HG02884 (cell line): Measurements from ENCODE around the gene GALM.
A peak's percentile ranks its signal among the peaks of the same experiment; 100 is the strongest.

Source experiments
- ATAC-seq: cut with Tn5 transposase; IDR thresholded peaks from one replicate; pipeline ENCODE4 v1.9.1; 2021; ENCODE audit warnings: mild to moderate bottlenecking, moderate library complexity; ENCODE audit not compliant: unreplicated experiment

Gene GALM

DNA sequence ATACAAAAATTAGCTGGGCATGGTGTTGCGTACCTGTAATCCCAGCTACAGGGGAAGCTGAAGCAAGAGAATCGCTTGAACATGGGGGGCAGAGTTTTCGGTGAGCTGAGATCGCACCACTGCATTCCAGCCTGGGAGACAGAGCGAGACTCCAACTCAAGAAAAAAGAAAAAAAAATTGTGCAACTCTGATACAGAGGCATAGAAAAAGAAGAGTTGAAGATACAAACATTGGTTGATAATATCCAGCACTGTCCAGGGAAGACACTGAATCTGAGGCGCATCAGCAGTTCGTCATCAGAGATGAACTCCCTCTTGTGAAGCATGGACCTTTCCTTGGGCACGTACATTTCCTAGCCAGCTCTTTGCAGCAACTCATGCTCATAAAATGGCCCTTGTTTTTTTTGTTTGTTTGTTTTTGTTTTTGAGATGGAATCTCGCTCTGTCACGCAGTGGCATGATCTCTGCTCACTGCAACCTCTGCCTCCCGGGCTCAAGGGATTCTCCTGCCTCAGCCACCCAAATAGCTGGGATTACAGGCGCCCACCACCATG, 16.7 kb upstream of the GALM start:
- no peak for ATAC-seq

DNA sequence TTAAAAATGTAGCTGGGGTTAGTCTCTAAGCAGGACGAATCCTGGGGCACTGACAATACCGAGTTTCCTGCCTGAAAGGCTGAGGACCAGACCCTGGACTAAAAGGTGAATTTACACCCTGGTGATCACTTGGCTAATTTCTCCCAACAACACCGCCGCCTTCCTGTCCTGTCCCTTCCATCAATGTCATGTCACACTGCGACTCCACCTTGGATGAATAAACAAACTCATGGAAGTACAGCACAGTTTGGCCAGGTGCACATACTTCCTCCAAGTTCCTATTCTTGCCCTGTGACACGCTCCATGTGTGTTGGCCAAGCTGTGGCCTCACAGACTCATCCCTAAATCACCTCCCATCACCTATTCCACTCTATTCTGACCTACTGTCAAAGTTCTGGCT, 15.9 kb upstream of the GALM start:
- no peak for ATAC-seq

DNA sequence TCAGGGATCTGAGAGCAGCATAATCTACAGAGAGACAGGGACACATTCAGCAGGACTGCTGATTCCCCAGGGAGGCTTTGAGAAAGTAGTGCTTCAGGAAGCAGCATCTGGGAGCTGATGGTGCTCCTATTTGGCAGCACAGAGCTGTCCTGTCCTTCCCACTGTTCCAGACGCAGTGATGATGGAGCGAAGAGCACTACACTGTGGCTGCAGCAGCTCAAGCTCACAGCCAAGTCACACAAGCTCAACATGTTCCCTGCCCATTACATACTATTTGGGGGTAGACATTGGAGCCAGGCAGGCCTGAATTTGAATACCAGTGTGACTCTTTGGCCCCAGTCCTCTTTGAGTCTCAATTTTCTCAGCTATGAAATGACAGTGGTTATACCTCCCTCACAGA, 15.2 kb upstream of the GALM start:
- ATAC-seq = no peak

GRCh38 chr2:38652431-38653273, 13.3 kb upstream of the GALM start:
- no peak for ATAC-seq

DNA sequence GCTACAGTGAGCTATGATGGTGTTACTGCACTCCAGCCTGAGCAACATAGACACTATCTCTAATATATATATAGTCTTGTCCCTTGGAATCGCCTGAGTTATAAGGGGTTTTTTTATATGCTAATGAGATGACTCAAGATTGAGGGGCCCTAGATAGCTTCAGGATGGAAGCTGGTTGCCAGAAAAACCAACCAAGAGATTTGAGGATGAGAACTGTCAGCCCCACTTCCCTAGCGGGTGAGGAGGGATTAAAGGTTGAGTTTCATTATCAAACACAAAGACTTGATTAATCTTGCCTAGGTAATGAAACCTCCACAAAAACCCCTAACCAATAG, 12.6 kb upstream of the GALM start:
- ATAC-seq = no peak

GRCh38 chr2:38653715-38654527, 12.0 kb upstream of the GALM start:
- no peak for ATAC-seq

DNA sequence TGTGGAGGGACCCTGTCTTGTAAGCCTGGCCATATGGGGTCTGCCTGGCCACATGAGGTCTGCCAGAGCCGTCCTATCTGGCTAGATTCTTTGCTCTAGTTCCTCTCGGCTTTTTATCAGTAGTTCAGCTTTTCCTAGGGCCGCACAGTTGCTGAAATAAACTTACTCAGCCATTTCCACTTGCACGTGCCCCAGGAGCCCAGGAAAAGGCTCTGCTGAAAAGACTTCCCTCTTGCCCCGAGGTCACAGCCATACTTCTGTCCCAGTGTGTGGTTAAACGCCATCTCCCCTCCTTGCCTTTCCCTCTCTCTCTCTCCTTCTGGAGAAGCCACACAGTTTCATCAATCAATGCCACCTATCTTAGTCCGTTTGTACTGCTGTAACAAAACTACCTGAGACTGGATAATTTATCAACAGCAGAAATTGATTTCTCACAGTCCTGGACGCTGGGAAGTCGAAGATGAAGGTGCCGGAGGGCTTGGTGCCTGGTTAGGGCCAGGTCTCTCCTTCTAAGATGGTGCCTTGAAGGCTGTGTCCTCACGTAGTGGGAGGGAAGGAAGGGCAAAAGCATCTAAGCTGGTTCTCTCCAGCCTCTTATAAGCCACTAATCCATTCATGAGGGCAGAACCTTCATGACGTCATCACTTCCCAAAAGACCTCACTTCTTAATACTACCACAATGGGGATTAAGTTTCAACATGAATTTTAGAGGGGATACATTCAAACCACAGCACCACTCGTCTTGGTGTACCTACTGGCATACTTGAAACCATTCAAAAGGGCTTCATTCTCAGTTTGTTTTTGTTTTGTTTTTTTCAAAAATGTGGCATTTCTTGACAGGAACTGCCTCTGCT, 11.2 kb upstream of the GALM start:
- no peak for ATAC-seq

DNA sequence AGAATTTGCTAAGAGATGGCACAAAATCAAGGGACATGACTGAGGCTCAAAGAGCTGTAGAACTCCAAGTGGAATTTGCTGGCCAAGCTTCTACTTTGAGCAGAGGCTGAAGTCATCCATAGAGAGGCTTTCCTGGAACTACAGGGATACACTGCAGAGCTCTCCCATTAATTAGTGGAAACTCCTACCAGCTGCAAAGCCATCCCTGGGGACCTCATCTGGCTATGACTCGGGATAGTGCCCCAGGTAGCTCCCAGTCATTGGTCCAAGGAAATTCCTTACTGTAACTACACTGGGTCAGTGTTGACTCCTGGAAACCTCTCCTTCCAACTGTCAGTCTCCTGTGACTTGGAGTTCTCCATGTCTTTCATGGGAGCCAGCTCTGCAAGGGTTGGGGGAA, 10.5 kb upstream of the GALM start:
- no peak for ATAC-seq

DNA sequence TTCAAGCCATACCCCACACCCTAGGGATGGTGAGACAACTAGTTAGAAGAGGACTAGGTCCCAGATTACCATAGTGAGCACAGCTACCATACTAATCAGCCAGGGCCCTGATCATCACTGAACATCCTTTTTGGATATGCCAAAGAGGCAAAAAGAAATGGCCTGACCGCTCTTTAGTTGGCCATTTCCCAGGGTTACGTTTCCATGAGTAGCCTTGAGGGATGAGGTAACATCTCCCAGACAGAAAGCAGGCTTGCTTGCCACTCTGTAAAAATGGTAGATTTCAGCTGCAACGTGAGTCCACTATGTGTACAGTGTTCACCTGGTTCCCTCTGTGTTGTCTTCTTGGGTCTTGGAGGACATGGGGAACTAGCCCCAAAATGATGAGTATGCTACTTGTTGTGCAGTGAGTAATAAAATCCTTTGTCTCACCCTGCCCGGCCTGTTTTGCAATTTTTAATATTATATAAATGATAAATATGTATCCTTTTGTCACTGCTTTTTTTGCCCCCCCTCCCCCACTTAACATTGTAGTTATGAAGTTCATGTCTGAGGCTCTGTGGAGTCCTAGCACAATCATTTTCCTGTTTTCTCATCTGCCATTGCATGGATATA, 8.9 kb upstream of the GALM start:
- no peak for ATAC-seq

DNA sequence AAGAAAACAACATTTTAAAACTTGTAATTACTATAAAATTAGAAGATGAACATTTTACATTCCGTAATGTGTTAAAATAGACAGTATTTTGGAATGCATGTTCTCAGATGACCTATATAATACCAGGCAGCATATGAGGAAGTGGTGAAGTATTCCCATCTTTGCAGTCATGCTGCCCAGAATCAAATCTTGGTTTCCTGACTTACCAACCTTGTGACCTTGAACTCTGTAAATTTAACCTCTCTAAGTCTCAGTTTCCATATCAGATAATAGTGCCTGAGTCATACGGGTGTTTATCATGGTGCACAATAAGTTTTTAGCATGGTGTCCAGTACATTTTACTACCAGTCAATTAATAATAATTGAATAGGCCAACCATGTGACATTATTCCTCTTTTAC, 7.3 kb upstream of the GALM start:
- no peak for ATAC-seq

- ATAC-seq = no peak
These were observed 6.8 kb upstream of the GALM start for GRCh38 chr2:38659115-38659514.

- no peak for ATAC-seq
These were observed 5.6 kb upstream of the GALM start for GRCh38 chr2:38660282-38660681.

DNA sequence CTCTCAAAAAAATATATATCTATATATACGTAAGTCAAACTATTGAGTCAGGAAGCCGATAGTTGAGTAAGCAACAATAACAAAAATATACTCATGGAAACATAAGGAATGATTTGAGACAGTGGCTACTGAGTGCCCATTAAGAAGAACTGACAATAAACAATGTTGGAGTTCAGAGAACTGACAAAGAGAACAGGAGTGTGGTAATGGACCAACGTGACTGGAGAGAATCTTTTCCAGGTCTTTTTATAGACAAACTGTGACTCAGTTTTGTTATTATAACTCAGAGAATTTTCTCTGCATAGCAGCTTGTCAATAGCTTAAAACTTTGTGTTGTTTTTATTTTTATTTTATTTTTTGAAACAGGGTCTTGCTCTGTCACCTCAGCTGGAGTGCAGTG, 4.6 kb upstream of the GALM start:
- ATAC-seq = no peak

DNA sequence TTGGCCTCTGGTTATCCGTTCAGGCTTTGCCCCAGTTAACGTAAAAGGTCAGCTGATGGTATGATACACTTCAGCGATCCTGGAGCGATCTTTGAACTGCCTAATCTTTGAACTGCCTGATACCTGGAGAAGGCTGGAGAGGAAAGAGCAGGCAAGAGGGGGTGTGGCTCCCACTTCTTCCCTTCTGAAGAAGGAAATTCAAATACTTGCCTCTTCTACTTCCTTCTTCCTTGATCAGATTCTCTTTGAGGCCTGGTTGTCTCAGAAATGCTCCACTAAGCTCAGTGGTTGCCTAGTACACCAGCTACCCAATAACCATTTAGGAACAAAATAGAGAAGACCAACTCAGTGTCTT, 619 bp downstream of the GALM start:
- peak; percentile 13 for ATAC-seq

GRCh38 chr2:38668092-38668491, 2.2 kb downstream of the GALM start:
- no peak for ATAC-seq

DNA sequence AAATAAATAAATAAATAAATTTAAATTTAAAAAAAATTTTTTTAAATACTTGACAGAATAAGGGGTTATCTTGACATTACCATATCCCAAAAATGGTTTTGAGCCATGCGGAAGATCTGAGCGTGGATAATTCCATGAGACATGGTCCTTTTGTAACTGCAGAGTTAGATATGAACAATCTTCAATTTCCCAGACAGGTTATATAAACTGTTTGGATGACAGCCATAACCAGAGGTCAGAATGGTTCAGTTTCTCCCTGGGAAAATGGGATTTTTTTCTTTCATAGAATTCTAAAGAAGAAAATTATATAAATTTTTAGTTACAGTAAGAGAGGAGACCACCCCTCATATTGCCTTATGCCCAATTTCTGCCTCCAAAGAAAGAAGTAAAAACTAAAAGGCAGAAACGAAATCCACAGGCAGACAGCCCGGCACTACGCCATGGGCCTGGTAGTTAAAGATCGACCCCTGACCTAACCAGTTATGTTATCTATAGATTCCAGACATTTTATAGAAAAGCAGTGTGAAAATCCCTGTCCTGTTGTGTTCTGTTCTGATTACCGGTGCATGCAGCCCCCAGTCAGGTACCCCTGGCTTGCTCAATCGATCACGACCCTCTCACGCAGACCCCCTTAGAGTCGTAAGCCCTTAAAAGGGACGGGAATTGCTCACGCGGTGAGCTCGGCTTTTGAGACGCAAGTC, 3.0 kb downstream of the GALM start:
- ATAC-seq = no peak

DNA sequence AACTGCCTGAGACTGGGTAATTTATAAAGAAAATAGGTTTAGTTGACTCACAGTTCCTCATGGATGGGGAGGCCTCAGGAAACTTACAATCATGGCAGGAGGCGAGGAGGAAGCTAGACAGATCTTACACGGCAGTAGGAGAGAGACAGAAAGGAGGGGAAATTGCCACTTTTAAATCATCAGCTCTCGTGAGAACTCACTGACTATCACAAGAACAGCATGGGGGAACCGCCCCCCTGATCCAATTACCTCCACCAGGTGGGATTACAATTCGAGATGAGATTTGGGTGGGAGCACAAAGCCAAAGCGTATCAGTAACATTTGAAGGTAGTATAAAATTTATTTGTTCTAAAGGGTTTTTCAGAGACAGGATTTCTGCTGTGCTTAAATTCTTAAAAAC, 5.4 kb downstream of the GALM start:
- ATAC-seq = no peak

GRCh38 chr2:38671946-38672345, 6.0 kb downstream of the GALM start:
- ATAC-seq = no peak

GRCh38 chr2:38672445-38673391, 6.8 kb downstream of the GALM start:
- no peak for ATAC-seq
